AG04450 (cell line): ENCODE results near the gene TRPM1. TPM values are rescaled to one million over a fixed set of nuclear protein-coding genes. Genes with fewer than 3 reads are reported as not detected.

ENCODE experiments used
- CTCF ChIA-PET: fragments of 300-600, 350-600 bp; formaldehyde crosslinking; extraction: SDS; loops from one replicate; lab custom pipeline; 2022; ENCODE audit warnings: antibody characterized with exemption, inconsistent platforms; lab: Charles Lee
- POLR2A ChIA-PET: fragments of 350-600 bp; formaldehyde crosslinking; extraction: SDS; loops from one replicate; lab custom pipeline; 2021; ENCODE audit warnings: antibody characterized with exemption, inconsistent platforms; lab: Yijun Ruan, JAX
- DNase-seq: peaks from one replicate; pipeline ENCODE4 v3.0.0-alpha.2; 2011; ENCODE audit warnings: low read depth, low spot score
- H3K27ac ChIP-seq: one replicate; pipeline ENCODE4 v1.5.1; 2012; ENCODE audit warnings: low read depth, low read length, control low read depth
- H3K27me3 ChIP-seq: one replicate; pipeline ENCODE4 v1.6.0; 2012; ENCODE audit warnings: low read length; ENCODE audit not compliant: control insufficient read depth, insufficient read depth
- H3K4me3 ChIP-seq: 2 replicates; pipeline ENCODE4 v1.5.1; 2011; ENCODE audit warnings: mild to moderate bottlenecking, low read depth, low read length, control low read depth
- H3K9me3 ChIP-seq: 2 replicates; pipeline ENCODE4 v1.5.1; 2012; ENCODE audit warnings: low read length; ENCODE audit not compliant: control insufficient read depth, insufficient read depth
- polyA minus RNA-seq: library from RNA; depleted of rRNA, polyadenylated mRNA; stranded (reverse); fragments of >200 nt; gene quantifications from 2 replicates; pipeline ENCODE4 v1.2.3, GENCODE V29; 2011; rRNA and poly(A)+ RNA removed
- polyA plus RNA-seq: library from polyadenylated mRNA; depleted of rRNA; stranded (reverse); fragments of >200 nt; gene quantifications from 2 replicates; pipeline ENCODE4 v1.2.3, GENCODE V29; 2011; rRNA removed
- TF ChIP-seq, protein P1 (sequence below): IDR thresholded peaks from 2 replicates; pipeline ENCODE4 v1.5.1; 2011; ENCODE audit warnings: low read depth, low read length, control low read depth, inconsistent platforms

The TRPM1 gene
- polyA plus RNA-seq (not detected in 2 replicates), polyA minus RNA-seq (not detected in 2 replicates)

DNA sequence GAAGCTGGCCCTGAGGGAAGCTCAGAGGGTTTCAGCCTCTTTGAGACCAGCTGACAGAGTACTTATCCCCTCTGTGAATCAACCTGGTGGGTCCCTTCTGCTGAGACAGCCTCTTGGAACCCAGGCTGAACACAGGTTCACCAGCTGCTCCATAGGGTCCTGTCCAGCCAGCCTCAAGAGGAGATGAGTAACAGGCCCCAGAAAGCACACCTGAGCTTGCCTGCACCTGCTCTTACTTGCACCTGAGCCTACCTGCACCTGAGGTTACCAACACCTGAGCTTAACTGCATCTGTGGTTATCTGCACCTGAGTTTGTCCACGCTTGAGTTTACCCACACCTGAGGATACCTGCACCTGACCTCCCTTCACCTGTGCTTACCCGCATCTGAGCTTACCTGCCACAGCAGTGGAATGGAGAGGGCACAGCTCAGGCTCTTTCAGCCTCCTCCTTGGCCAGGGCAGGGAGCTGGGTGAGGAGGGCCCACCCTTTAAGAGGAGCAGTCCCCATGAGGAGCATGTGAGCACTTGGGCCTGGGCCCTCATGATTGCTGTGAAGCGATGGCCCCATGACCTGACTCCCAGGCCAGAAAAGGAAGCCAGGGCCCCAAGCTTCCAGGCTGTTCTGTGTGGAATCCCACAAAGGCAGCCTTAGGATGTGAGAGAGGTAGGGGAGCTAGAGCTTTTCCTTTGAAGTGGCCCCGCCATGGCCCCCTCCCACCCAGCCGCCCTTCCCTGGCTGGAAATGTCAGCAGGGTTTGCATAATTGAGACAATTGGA lies at the start of gene TRPM1:
TRPM1 (minus strand) TSS at position 464 of the 777 bp plus-strand sequence. CDS start 20,370 bp downstream, outside the sequence.
- H3K27ac ChIP-seq: no peak within 1 kb of the TSS
- POLR2A ChIA-PET: no interaction called here
- H3K4me3 ChIP-seq: no peak within 1 kb of the TSS
- peaks cover 22% of the 10 kb centered on the region for H3K27me3 ChIP-seq
- H3K9me3 ChIP-seq: no peaks in the 10 kb centered on the region; the same call in 1 of the 2 replicates
- no peak for DNase-seq
- TF ChIP-seq, protein P1, sequence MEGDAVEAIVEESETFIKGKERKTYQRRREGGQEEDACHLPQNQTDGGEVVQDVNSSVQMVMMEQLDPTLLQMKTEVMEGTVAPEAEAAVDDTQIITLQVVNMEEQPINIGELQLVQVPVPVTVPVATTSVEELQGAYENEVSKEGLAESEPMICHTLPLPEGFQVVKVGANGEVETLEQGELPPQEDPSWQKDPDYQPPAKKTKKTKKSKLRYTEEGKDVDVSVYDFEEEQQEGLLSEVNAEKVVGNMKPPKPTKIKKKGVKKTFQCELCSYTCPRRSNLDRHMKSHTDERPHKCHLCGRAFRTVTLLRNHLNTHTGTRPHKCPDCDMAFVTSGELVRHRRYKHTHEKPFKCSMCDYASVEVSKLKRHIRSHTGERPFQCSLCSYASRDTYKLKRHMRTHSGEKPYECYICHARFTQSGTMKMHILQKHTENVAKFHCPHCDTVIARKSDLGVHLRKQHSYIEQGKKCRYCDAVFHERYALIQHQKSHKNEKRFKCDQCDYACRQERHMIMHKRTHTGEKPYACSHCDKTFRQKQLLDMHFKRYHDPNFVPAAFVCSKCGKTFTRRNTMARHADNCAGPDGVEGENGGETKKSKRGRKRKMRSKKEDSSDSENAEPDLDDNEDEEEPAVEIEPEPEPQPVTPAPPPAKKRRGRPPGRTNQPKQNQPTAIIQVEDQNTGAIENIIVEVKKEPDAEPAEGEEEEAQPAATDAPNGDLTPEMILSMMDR: no peak
- CTCF ChIA-PET: interaction anchor here (0.8 kb wide), 1 partner anchor 26 kb away, joined by 3 read pairs; no protein-coding TSS in a partner anchor

DNA sequence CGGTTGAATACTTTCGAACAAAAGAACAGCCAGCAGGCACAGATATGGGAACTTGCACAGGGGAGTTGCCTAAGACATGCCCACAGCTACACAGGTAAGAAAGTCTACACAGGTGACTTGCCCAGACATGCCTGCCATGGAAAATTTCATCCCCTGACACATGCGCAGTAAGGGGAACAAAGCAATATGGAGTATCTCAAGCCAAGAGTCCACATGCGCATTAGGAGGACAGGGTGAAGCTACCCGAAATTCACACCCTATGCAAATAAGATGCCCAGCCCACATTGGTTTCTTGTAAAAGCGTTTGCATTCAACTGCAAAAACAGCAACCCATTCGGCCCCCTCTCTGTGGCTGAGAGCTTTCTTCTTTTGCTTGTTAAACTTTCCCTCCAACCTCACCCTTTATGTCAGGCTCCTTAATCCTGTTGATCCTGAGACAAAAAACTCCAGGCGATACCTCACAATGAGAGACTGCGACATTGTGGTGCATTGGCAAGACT lies 49.3 kb upstream of the TRPM1 start:
- ChIA-PET CTCF (interaction anchor here (0.7 to 1.6 kb wide), 2 partner anchors 22 to 102 kb away, joined by 7 to 11 read pairs; no protein-coding TSS in a partner anchor), POLR2A (interaction anchor here (0.6 kb wide), 1 partner anchor 22 kb away, joined by 4 read pairs; no protein-coding TSS in a partner anchor)
- TF ChIP-seq, protein P1: no peak
- Histone ChIP-seq H3K27me3 (peaks cover 15% of the 10 kb centered on the region), H3K27ac (no peak overlapping the region), H3K9me3 (no peaks in the 10 kb centered on the region), H3K4me3 (no peak overlapping the region)
- DNase-seq: no peak

DNA sequence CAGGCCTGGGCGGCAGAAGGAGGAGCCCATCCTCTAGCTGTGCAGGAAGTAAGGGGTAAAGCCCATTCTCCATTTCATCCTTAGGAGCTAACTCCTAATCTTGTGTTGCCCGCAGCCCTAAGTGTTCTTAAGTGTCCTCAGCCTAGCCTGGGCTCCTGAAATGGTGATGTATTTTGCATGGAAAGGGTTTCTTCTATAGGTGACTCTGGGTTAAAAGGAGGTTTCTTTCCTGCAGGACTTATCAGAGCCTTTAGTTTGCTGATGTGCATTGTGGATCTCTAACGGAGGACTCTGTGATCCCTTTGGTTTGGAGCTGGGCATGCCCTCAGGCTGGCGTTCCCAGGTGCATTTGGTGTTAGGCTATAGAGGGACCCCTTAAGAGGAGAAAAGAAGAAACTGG lies 48.5 kb upstream of the TRPM1 start:
- ChIA-PET POLR2A (no interaction called here), CTCF (interaction anchor here (0.7 to 1.6 kb wide), 3 partner anchors 21 to 103 kb away, joined by 3 to 11 read pairs (median 7); no protein-coding TSS in a partner anchor)
- DNase-seq: no peak
- H3K9me3 ChIP-seq: no peaks in the 10 kb centered on the region
- TF ChIP-seq, protein P1: no peak
- H3K27me3 ChIP-seq: peaks cover 12% of the 10 kb centered on the region
- H3K4me3 ChIP-seq: no peak overlapping the region
- no peak overlapping the region for H3K27ac ChIP-seq

DNA sequence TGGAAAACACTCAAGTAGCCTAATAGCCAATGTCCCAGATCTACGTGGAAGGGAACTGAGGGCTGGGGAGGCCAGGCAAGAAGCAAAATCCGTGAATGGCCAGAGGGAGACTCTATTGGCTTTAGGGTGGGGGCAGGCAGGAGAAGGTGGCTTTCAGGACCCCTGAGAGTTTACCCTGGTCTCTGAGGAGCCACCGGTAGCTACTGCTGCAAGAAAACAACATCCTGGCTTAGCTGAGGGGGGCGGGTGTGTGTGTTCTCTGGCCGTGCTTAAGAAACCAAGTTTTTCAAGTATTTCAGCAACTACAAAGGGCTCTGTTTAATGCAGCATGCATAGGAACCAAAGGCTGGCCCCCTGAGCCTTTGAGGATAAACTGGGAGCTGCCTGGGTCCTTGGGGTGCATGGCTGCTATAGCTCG lies 47.6 kb upstream of the TRPM1 start:
- Histone ChIP-seq H3K4me3 (no peak overlapping the region), H3K27me3 (peaks cover 10% of the 10 kb centered on the region), H3K9me3 (no peaks in the 10 kb centered on the region), H3K27ac (no peak overlapping the region)
- DNase-seq: no peak
- TF ChIP-seq, protein P1: no peak
- POLR2A ChIA-PET: no interaction called here
- CTCF ChIA-PET: interaction anchor here (0.6 to 1.6 kb wide), 3 partner anchors 20 to 290 kb away, joined by 3 to 11 read pairs (median 3); no protein-coding TSS in a partner anchor
